OCI-LY1 (cell line): Measurements from ENCODE around the gene GALNTL6.
A peak's percentile ranks its signal among the peaks of the same experiment; 100 is the strongest.

Experiments
- H2AFZ ChIP-seq: fragments of 200-600 bp; sonication (generic), shearing (Covaris generic); 2 replicates; pipeline ENCODE4 v1.6.0; 2014; ENCODE audit warnings: antibody characterized with exemption, mild to moderate bottlenecking, low read length
- H3F3A ChIP-seq: fragments of 200-600 bp; sonication (generic), shearing (Covaris generic); 2 replicates; pipeline ENCODE4 v1.6.0; 2014; ENCODE audit warnings: mild to moderate bottlenecking, antibody characterized with exemption, low read length, moderate library complexity; ENCODE audit not compliant: insufficient read depth
- H3K27ac ChIP-seq: fragments of 200-600 bp; sonication (generic); 2 replicates; pipeline ENCODE4 v1.5.1; 2014; ENCODE audit warnings: low read length, mixed run types, mild to moderate bottlenecking, low read depth; ENCODE audit not compliant: poor library complexity, severe bottlenecking
- H3K27me3 ChIP-seq: fragments of 200-600 bp; sonication (generic); 2 replicates; pipeline ENCODE4 v1.6.0; 2014; ENCODE audit warnings: antibody characterized with exemption, mild to moderate bottlenecking, low read length, moderate library complexity; ENCODE audit not compliant: insufficient read depth
- H3K36me3 ChIP-seq: fragments of 200-600 bp; sonication (generic); 2 replicates; pipeline ENCODE4 v1.6.1; 2014; ENCODE audit warnings: mild to moderate bottlenecking, antibody characterized with exemption, low read length, moderate library complexity, mixed read lengths; ENCODE audit not compliant: insufficient read depth
- H3K4me1 ChIP-seq: fragments of 200-600 bp; sonication (generic); 2 replicates; pipeline ENCODE4 v1.5.1; 2014; ENCODE audit warnings: mild to moderate bottlenecking, low read length, moderate library complexity; ENCODE audit not compliant: insufficient read depth, severe bottlenecking
- H3K4me2 ChIP-seq: fragments of 200-600 bp; sonication (generic), shearing (Covaris generic); 2 replicates; pipeline ENCODE4 v1.6.1; 2014; ENCODE audit warnings: low read length
- H3K4me3 ChIP-seq: fragments of 200-600 bp; sonication (generic); 2 replicates; pipeline ENCODE4 v1.5.1; 2014; ENCODE audit warnings: low read length, low read depth, mild to moderate bottlenecking, mixed read lengths; ENCODE audit not compliant: poor library complexity, severe bottlenecking
- H3K79me2 ChIP-seq: fragments of 200-600 bp; shearing (Covaris generic); 2 replicates; pipeline ENCODE4 v1.6.1; 2016; ENCODE audit warnings: mixed run types, low read length, mixed read lengths; ENCODE audit not compliant: insufficient read depth
- H3K9ac ChIP-seq: fragments of 200-600 bp; sonication (generic), shearing (Covaris generic); 2 replicates; pipeline ENCODE4 v1.6.1; 2014; ENCODE audit warnings: mild to moderate bottlenecking, low read length, mixed read lengths
- H3K9me2 ChIP-seq: fragments of 200-600 bp; sonication (generic), shearing (Covaris generic); 2 replicates; pipeline ENCODE4 v1.6.1; 2014; ENCODE audit warnings: low read depth, mild to moderate bottlenecking, low read length, mixed read lengths
- H3K9me3 ChIP-seq: fragments of 200-600 bp; shearing (Covaris generic); 2 replicates; pipeline ENCODE4 v1.6.1; 2014; ENCODE audit warnings: low read length, mixed read lengths
- H4K20me1 ChIP-seq: fragments of 200-600 bp; sonication (generic), shearing (Covaris generic); 2 replicates; pipeline ENCODE4 v1.6.0; 2016; ENCODE audit warnings: mild to moderate bottlenecking, low read length; ENCODE audit not compliant: insufficient read depth
- EZH2 ChIP-seq: fragments of 200-600 bp; sonication (generic), shearing (Covaris generic); IDR thresholded peaks from 2 replicates; pipeline ENCODE4 v1.8.0; 2017; ENCODE audit warnings: borderline replicate concordance, mixed run types, mild to moderate bottlenecking, antibody characterized with exemption, low read length, moderate library complexity, mixed read lengths
- TF ChIP-seq, protein P1 (sequence below): fragments of 200-600 bp; sonication (generic), shearing (Covaris generic); IDR thresholded peaks from 2 replicates; pipeline ENCODE4 v1.5.1; 2017; ENCODE audit warnings: mild to moderate bottlenecking, antibody characterized with exemption, low read length, moderate library complexity, mixed read lengths

Gene GALNTL6

DNA sequence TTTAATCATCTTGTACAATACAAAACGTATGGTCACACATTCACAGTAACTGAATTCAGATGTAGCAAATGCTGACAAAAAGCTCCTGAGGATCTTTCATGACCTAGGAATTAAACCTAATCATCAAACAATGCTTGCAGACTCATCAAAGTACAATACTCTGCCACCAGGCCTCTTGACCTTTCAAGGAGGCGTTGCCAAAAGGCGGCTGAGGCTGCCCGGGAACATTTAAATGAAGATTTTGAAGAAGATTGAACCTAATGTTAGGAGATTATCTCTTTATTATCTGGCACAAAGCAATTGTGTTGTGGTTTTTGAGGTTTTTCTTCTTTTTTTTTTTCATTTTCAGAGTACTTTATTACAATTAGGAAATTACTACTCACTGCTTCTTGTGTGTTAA is 340.5 kb downstream of the GALNTL6 start:
- Histone ChIP-seq H3K27me3 (no peaks in the 10 kb centered on the region), H4K20me1 (no peaks in the 10 kb centered on the region), H3K27ac (no peak overlapping the region), H3F3A (no peaks in the 10 kb centered on the region), H3K9ac (no peak overlapping the region), H2AFZ (no peak overlapping the region), H3K4me2 (0 out of 2 replicates have a peak overlapping the region, but pooled peaks have one; percentile 14), H3K79me2 (no peaks in the 10 kb centered on the region), H3K9me3 (no peaks in the 10 kb centered on the region), H3K9me2 (no peaks in the 10 kb centered on the region), H3K36me3 (no peaks in the 10 kb centered on the region), H3K4me3 (no peak overlapping the region), H3K4me1 (peaks cover 33% of the 10 kb centered on the region)
- TF ChIP-seq, protein P1, sequence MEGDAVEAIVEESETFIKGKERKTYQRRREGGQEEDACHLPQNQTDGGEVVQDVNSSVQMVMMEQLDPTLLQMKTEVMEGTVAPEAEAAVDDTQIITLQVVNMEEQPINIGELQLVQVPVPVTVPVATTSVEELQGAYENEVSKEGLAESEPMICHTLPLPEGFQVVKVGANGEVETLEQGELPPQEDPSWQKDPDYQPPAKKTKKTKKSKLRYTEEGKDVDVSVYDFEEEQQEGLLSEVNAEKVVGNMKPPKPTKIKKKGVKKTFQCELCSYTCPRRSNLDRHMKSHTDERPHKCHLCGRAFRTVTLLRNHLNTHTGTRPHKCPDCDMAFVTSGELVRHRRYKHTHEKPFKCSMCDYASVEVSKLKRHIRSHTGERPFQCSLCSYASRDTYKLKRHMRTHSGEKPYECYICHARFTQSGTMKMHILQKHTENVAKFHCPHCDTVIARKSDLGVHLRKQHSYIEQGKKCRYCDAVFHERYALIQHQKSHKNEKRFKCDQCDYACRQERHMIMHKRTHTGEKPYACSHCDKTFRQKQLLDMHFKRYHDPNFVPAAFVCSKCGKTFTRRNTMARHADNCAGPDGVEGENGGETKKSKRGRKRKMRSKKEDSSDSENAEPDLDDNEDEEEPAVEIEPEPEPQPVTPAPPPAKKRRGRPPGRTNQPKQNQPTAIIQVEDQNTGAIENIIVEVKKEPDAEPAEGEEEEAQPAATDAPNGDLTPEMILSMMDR: no peak
- TF ChIP-seq EZH2: no peak

DNA sequence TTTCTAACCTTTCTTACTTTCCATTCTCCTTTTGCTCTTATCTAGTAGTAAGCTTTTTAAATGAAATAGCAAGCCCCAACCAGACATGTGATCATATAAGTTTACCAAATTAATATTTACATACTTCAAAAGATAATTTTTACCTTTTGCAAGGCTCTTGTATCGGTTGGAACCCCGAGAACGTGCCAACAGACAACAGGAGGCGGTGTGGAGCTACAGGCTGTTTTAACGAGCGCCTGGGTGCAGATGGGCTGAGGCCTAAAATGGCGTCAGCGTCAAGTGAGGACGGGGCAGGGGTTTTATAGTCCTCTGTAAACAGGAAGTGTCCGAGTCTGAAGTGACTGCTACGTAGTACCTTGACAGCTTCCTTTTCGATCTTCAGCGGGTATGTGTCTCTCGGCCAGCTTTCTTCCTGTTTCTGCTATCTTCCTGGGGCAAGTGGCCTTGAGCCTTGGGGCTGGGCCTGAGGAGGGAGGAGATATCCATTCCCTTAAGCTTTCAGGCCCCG is 342.7 kb downstream of the GALNTL6 start:
- H3K79me2 ChIP-seq: no peaks in the 10 kb centered on the region
- no peaks in the 10 kb centered on the region for H3K9me2 ChIP-seq
- H3K4me1 ChIP-seq: peaks cover 33% of the 10 kb centered on the region
- no peaks in the 10 kb centered on the region for H4K20me1 ChIP-seq
- peak overlapping the region; percentile 26 for H3K27ac ChIP-seq
- H2AFZ ChIP-seq: peak overlapping the region; percentile 80
- no peak overlapping the region for H3K9ac ChIP-seq
- H3K9me3 ChIP-seq: no peaks in the 10 kb centered on the region
- TF ChIP-seq, protein P1: peak; percentile 24; the same call in 1 of the 2 replicates
- no peak for TF ChIP-seq EZH2
- no peaks in the 10 kb centered on the region for H3K27me3 ChIP-seq
- H3K4me3 ChIP-seq: peak overlapping the region; percentile 37
- H3F3A ChIP-seq: no peaks in the 10 kb centered on the region
- peak overlapping the region; percentile 38 for H3K4me2 ChIP-seq
- no peaks in the 10 kb centered on the region for H3K36me3 ChIP-seq

DNA sequence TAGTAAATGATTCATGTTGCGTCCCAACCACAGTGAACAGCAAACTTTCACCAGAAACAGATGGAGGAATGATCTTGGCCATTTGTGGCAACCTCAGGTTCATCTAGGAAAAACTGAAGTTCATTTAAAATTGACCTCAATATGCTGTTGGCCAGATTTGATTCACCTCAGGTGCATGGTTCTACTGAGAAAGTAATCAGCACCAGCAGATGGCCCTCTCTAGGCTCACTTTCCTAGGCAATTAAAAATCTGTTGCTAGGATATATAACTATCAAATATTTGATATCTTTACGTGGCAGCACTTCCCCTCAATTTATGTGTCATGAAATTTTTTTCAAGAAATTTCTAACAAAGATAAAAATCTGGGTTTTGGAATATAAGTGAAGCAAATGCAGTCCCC is 344.7 kb downstream of the GALNTL6 start:
- H3K9me2 ChIP-seq: no peaks in the 10 kb centered on the region
- no peaks in the 10 kb centered on the region for H4K20me1 ChIP-seq
- H3F3A ChIP-seq: no peaks in the 10 kb centered on the region
- H3K9ac ChIP-seq: no peak overlapping the region
- no peak for TF ChIP-seq EZH2
- TF ChIP-seq, protein P1: no peak; the same call in 1 of the 2 replicates
- H3K4me3 ChIP-seq: no peak overlapping the region
- no peaks in the 10 kb centered on the region for H3K79me2 ChIP-seq
- no peak overlapping the region for H3K4me2 ChIP-seq
- no peak overlapping the region for H2AFZ ChIP-seq
- no peaks in the 10 kb centered on the region for H3K27me3 ChIP-seq
- H3K27ac ChIP-seq: no peak overlapping the region
- peaks cover 23% of the 10 kb centered on the region for H3K4me1 ChIP-seq
- H3K36me3 ChIP-seq: no peaks in the 10 kb centered on the region
- H3K9me3 ChIP-seq: no peaks in the 10 kb centered on the region
